Retina (tissue), 1 donor: ENCODE results near the gene A1BG.
A peak's percentile ranks its signal among the peaks of the same experiment; 100 is the strongest.

Source experiments
- DNase-seq: peaks from one replicate; pipeline ENCODE4 v3.0.0-alpha.2; 2016

The A1BG gene, protein sequence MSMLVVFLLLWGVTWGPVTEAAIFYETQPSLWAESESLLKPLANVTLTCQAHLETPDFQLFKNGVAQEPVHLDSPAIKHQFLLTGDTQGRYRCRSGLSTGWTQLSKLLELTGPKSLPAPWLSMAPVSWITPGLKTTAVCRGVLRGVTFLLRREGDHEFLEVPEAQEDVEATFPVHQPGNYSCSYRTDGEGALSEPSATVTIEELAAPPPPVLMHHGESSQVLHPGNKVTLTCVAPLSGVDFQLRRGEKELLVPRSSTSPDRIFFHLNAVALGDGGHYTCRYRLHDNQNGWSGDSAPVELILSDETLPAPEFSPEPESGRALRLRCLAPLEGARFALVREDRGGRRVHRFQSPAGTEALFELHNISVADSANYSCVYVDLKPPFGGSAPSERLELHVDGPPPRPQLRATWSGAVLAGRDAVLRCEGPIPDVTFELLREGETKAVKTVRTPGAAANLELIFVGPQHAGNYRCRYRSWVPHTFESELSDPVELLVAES

DNA sequence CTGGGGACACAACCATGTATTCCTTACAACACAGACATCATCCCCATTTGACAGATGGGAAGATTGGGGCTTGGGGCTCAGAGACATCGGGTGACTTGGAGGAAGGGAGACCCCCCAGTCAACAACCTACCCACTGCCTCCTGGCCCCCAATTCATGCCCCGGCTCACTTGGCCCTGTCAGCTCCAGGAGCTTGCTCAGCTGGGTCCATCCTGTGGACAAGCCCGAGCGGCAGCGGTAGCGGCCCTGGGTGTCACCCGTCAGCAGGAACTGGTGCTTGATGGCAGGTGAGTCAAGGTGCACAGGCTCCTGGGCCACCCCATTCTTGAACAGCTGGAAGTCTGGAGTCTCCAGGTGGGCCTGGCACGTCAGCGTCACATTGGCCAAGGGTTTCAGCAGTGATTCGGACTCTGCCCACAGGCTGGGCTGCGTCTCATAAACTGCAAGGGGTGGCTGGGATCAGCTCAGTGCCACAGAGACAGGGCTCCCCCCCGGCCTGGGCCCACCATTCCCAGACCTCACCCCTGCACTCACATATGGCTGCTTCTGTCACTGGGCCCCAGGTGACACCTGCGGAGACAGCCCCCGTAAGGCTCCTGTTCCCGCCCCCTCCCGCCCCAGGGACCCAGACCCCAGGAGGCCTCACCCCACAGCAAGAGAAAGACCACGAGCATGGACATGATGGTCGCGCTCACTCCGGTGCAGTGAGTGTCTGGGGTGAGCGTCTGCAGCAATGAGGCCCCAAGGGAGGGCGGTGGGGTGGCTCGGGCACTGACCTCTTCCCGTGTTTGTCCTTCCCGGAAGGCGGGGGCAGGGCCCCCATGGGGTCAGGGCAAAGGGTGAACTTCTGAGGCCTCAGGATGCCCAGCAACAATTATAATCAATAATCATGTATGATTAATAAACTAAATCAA is at the start of gene A1BG:
A1BG (minus strand) TSS at position 733 of the 912 bp plus-strand sequence; CDS start at position 678, 55 bp downstream.
- no peak for DNase-seq

DNA sequence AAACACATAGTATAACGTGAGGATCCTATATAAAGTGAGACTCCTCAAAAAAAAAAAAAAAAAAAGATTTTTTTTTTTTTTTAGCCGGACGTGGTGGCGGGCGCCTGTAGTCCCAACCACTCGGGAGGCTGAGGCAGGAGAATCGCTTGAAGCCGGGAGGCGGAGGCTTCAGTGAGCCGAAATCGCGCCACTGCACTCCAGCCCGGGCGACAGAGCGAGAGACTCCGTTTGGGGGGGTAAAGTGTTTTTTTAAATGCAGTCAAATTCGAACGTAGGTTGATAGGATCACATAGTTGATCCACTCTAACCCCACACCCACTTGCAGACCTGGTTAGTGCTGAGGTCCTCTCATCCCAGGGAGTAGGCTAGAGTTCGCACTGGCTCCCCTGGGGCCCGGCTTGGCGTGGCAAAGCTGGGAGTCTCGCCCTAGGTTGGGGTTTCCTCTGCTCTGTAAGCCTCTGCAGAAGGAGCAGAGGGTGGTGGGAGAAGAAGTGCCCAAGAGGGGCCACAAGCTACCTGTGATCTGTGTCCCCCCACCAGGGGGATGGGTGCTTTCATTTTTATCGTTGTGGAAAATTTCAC is 48.6 kb upstream of the A1BG start:
- DNase-seq, result no peak

DNA sequence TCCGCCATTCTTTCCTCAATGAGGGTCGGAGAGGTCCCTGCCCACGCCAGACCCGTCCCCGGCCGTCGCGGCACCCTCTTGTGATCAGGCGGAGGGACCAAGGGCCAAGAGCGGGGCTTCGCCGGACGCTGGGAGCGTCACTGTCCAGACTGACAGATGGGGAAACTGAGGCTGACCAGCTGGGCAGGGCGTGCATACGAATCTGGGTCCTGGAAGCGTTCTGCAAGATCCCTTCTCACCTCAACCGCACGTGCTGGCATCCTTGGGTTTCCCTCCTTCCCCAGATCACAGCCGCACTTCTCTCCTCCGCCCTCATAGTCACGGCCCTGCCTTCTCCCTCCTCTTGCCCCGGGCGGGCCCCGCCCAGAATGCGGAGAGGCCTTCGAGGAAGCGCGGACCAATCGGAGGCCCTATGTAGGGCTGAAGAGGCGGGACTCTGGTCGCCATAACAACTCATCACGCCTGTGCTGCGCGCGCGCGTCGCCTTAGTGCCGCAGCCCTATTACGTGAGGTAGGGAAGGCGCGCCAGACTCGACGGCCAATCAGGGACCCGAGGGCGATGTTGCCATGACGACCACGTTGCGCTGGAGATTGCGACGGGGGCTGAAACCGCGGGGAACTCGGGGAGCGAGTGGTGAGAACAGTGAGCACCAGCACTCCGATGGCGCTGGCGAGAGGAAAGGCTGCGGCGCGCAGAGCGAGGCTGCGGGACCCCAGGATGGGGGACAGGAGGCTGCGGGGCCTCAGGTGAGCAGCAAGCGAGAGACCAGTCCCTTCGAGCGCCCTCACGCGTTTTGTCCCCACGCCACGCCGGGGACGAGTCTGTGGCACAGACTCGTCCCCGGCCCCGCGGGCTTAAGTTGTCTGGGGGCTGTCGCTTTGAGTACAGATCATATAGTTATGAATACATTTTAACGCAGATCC is 47.9 kb upstream of the A1BG start:
- peak; percentile 98 for DNase-seq

DNA sequence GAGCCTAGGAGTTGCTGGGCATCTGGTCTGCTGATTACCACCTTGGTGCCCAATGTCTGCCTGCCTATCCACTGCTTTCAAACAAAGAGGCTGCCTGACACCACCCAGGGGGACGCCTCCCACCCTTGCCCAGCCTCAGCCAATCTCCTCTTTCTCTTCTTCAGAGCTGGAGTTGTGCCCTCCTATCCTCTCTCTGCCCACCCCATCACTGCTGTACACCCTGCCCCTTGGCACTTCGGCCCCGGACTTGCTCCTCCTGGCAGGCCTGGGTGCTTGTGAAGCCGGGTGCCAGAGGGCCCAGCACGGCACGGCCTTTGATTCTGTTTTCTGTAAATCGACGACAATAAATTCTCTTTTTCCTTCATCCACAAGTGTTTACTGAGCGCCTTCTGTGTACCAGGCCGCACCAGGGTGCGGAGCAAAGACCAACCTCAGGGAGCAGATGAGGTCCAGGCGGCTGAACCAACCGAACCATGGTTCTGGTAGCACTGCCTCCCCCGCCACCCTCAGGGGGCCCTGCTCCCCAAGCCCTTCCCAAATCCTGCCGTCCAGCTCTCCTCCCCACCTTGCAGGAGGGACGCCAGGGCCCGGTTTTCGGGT is 47.1 kb upstream of the A1BG start:
- no peak for DNase-seq

DNA sequence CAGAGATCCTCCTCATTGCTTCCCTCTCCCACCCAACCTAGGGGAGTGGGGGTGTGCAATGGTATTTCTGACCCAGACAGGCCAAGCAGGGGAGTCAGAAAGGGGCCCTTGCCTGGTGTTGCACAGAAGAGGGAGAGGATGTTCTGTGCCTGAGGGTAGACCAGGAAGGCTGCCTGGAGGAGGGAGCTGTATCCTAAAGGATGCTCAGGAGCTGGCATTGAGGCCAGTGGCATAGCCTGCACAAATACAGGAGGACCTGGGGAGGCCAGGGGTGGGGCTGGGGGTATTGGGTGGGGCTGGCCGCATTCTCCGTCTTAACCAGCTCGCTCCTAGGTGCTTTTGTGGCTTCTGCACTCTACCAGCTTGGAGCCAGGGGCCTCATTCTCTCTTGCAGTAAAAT is 46.6 kb upstream of the A1BG start:
- DNase-seq, result no peak

DNA sequence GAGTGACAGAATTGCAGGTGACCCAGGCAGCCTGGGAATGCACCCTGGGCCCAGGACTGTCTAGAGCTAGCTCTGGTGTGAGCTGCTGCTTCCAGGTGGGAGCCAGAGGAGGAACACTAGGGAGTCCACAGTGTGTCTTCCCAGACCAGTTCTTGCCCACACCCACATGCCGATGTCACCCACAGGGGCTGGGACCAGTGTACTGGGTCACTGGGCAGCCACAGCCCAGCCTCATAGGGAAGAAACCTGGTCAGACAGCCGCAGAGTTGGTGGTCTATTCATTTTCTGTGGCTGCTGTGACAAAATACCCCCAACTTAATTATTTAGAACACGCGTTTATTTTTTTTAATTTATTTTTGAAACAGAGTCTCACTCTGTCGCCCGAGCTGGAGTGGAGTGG is 45.3 kb upstream of the A1BG start:
- no peak for DNase-seq

DNA sequence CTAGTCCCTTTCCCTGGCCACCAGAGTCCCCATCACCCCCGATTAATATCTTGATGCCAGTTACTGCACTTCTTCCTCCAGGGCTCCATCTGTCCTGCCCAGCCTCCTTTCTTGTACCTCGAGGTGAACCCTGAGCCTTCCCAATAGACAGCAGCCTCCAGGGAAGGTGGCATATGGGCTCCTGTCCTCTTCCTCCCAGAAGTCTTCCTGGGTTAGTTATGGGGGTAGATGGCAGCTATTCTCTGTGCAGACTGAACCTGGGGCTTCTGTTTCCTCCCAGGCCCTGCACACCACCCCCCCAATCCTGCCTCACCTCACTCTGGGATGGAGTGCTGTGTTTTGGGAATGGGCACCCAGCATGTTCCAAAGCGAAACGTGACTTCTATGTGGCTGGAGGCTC is 44.8 kb upstream of the A1BG start:
- no peak for DNase-seq

DNA sequence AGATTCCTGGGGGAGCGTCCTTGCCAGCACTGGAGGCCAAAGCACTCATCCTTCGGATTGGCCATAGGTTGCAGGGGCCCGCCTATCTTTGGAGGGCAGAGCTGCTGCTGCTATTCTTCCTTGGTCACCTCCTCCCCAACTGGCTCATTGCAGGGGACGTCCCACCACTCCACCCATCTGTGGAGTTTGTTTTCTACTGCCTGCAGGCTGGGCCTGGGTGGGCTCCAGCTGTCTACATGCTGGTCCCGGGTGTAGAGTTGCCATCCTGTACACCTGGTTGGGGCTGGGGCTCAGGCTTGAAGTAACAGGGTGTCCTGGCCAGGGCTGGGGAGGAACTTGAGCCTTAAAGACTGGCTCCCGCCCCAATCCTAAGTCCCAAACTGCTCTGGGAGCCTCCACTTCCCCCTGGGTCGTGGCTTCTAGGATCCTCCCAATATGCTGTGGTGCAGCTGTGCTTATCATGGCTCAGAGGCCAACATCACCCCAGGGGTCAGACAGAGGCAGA is 44.3 kb upstream of the A1BG start:
- DNase-seq, result no peak

DNA sequence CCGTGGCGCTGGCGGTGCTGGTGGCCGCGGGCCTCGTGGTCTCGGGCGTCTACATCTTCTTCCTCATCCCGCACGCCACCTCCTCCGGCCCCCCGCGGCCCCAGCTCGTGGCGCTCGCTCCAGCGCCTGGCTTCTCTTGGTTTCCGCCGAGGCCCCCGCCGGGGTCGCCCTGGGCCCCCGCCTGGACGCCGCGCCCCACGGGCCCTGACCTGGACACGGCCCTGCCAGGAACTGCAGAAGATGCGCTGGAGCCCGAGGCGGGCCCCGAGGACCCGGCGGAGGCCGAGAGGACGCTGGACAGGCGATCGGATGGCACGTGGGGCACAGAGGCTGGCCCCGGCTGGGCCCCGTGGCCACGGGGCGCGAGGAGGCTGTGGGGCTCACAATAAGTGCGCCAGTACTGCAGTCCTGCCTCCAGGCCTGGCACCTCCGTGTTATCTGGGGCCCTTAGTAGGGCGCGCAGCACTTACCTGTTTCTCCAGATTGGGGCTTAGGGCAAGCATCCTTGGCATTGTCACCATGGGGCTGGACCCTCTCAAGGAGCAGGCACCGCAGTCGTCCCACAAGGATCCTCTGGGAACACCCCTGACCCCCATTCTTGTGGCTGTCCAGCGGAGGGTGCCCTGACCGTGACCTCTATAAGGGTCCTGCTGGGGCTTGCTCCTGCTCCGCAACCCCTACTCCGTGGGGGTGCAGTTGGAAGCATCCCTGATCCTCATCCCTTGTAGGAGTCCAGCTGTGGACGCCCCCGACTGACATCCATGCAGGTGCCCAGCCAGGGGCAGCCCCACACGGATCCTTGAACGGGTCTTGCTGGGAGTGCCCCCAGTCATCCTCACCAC is 43.6 kb upstream of the A1BG start:
- peak; percentile 52 for DNase-seq

DNA sequence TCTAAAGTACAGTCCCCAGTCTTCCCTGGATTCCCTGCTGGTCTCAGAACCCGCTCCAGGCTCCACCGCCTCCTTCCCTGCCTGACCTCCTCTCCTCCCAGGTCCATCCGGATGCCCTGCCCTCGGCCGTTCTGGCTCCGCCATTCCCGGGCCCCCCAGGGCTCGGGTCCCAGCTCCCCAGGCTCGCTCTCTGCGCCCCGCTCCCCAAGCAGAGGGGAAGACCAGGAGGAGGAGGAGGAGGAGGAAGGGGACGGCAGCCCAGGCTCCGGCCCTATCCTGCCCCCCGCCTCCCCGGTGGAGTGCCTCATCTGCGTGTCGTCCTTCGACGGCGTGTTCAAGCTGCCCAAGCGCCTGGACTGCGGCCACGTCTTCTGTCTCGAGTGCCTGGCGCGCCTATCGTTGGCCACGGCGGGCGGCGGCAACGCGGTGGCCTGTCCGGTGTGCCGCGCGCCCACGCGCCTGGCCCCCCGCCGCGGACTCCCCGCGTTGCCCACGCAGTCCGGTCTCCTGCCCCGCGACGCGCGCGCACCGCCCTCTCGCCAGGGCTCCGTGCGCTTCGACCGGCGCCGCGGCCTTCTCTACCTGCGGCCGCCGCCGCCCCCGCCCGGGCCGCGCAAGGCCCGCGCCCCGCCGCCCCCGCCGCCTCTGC is 42.8 kb upstream of the A1BG start:
- DNase-seq, result peak; percentile 38

DNA sequence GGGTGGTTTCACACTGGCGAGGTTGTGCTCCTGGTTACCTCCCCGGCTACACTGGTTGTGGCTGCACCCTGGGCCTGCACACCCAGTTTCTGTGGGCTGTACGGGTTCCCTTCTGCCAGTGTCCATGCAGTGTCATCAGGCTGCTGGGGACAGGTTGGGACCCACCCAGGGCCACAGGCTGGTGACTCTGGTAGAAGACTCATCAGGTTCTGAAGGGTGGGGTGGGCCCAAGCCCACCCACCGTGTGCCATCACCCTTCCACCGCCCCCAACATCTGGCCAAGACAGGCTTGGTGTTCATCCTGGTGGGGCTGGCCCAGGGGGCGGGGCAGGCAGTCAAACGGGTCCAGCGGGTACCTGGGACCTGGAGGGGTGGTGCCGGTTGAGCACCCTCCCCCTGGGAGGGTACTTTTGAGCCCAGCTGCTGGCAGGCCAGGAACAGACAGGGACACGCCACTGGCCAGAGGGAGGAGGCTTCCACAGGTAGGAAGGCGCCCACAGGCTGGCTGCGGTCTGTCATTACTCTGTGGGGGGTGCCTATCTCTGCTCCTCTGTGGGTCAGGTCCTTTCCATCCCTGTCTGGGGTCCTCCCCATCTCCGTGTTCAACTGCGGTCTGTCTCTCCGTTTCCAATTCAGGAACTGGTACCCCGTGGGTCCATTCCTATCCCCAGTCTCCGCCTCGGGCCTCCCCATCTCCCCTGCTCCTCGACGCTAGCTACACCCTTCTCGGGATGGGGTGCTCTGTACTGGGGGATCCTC is 42.1 kb upstream of the A1BG start, which contains the start of gene RNF225:
RNF225 (plus strand) TSS at position 437 of the 759 bp plus-strand sequence. CDS start 434 bp downstream, outside the sequence.
- DNase-seq, result no peak

DNA sequence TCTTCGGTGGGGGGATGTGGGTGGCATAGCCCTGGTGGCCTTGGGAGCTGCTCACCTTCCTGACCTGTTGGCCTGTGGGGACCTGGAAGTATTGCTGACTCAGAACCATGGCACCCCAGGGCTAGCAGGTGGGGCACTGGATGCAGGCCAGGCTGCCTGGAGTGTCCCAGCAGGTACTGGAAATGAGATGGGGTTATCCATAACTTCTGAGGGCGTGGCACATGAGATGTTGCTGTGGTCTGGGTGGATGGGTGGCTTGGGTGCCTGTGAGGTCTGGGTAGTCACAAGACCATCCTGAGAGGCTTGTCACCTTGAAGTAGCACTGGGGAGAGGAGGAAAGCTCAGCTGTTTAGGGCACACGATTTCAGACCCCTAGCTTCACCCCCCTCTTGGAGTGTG is 41.5 kb upstream of the A1BG start:
- no peak for DNase-seq

DNA sequence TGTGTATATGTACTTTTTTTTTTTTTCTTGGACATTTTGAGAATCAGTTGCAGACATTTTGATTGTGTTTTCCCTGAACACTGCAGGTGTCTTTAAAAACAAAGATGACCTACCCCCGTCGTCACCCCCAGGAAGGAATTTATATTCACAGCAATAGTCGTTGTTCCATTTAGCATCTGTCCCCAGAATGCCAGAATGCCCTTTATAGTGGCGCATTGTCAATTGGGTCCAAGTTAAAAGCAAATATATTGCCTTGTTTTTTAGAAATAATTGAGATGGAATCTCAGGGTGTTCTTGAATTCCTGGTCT is 40.4 kb upstream of the A1BG start:
- DNase-seq, result no peak

DNA sequence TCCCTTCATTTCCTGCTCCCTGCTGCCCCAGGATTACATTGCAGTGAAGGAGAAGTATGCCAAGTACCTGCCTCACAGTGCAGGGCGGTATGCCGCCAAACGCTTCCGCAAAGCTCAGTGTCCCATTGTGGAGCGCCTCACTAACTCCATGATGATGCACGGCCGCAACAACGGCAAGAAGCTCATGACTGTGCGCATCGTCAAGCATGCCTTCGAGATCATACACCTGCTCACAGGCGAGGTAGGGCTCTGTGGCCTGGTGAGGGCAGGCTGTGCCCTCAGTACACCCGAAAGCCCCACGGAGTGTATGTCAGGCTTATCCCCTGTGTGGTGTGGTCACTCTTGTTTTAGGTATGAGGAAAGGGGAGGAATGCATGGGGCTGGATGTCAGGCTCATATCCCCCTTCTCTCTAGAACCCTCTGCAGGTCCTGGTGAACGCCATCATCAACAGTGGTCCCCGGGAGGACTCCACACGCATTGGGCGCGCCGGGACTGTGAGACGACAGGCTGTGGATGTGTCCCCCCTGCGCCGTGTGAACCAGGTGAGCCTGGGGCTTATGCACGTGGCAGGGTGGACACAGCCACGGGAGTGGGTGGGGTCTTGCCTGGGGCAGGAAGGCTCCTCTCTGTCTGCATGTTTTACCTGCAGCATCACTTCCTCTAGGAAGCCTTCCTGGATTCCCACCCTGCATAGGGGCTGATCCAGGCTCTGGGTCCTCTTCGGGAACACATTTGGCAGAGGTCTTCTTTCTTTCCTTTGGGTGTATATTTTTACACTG is 39.8 kb upstream of the A1BG start:
- no peak for DNase-seq

DNA sequence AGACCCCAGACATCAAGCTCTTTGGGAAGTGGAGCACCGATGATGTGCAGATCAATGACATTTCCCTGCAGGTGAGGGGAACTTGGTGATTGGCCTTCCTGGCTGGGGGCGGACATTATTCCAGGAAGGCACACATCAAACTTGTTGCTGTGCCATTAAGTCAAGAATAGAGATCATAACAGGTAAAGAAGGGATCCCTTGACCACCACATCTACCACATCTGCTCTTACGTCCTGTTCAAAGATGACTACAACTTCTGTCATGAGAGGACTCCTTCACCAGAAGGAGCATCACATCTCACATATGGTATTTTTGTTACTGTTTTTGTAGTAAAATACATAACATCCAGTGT is 34.9 kb upstream of the A1BG start:
- DNase-seq, result no peak

DNA sequence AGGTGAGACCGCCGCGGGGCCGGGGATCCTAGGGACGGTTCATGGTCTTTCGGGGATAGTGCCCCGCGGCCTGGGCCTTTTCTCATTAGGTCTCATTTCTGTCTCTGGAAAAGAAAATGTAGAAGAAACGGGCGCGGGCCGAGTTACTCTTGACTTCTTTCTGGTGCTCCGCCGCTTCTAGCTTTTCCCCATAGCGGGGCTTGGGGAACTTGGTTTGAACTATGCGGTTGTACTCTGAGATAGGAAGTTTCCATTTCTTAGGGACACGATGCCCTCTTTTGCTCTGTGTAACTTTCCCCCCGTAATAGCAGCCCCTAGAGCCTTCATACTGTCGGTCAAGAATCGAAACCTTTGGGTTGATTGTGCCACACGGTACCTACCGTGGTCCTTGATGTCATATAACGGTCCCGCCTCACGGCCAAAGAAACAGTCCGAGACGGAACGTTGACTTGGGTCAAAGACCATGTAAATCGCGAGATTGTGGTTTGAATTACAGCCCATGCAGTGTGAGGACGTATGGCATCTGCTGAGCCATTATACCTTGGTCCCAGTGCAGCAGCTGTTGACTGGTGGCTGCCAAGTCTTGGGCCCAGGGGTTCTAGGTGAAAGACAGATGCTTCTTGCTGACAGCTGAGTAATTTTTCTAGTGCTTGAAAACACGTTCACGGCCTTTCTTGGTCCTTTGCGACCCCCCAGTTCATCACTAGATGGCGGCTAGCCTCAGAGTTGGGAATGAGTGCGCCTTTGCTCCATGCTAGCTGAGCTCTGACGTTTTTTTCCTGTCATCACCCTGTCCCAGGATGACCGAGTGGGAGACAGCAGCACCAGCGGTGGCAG is 34.3 kb upstream of the A1BG start:
- DNase-seq, result no peak

DNA sequence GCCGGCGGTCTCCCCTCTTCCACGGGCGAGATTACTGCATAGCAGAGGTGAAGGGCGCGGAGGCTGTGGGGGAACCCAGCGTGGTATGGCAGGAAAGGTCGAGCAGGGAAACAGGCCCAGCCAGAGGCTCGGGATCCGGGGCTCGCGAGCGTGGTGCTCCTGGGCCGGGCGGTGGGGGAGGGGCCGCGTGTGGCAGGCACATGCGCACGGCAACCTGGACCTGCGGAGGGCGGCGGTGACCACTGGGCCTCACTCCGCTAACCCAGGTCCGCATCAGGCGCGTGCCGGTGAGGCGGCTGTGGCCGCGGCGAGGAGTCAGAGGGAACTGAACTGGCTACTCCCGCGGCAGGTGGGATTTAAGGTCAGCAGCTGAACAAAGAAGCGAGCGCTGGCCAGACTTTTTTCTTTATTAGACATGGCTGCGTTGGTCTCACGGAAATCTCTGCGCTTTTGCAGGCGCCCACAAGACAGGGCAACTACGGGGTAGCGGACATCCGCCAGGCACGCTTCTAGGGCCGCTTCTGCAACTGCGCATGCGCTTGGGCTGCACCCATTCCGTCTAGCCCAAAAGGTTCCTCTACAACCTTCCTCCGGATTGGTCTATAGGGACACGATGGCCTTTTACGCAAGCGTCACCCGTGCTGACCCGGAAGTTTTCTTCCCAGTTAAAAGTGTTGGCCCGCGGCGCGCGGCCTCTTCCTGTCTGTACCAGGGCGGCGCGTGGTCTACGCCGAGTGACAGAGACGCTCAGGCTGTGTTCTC is 33.5 kb upstream of the A1BG start, which contains the start of gene RPS5:
RPS5 (plus strand) TSS at position 694 of the 762 bp plus-strand sequence. CDS start 869 bp downstream, outside the sequence.
- DNase-seq, result peak; percentile 97
